ENCODE data around the gene DDX10.

The DDX10 gene

DNA sequence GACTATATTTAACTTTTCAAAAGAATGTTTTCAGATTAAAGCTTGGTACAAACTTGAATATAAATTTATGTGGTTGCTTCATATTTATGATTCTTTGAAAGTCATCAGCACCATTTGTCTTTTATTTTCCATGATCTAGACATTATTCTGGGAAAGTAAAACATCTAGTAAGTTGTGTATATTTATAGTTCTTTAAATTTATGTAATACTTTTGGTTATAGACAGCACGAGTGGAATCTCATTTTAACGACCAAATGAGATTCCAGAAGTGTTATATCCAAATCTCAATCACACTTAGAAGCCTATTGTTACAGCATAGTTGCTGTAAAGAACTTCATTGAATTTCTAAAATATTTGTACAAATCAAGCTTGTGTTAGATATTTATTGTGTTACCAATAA, 212.3 kb downstream of the DDX10 start:
- no peak for FAIRE-seq

DNA sequence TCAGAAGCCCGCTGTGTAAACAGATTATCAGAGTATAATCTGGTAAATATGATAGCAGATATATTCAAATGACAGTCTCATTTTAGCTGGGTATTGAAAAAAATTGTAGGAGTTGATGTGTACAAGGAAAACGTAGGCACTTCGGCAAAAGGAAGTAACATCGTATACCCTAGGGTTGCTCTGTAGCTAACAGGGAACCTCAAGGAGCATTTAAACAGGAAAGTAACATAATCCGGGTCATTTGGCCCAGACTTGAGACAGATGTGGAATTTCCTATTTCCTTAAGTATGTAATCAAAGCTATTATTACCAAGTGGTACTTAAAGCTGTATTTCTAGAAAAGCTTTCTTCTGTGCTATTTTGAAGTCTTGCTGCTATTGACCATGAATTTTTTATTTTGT, 215.6 kb downstream of the DDX10 start:
- no peak for FAIRE-seq

DNA sequence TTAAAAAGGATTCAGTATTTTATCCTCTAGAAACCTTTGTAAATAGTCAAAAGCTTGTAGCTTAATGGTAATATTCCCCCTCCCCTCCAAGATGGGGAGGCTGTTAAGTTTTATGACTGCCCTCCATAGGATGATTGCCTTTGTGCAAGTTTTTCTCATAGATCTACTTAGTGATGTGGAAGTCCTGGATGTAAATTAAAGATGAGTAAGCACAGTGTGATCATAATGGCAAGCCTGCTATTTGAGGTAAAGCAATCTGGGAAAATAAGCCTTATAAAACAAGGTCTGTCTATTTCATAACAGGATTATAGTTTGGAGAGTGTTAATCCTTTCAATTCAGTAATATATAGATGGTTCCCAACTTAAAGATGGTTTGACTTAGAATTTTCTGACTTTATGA, 216.3 kb downstream of the DDX10 start:
- FAIRE-seq = no peak

DNA sequence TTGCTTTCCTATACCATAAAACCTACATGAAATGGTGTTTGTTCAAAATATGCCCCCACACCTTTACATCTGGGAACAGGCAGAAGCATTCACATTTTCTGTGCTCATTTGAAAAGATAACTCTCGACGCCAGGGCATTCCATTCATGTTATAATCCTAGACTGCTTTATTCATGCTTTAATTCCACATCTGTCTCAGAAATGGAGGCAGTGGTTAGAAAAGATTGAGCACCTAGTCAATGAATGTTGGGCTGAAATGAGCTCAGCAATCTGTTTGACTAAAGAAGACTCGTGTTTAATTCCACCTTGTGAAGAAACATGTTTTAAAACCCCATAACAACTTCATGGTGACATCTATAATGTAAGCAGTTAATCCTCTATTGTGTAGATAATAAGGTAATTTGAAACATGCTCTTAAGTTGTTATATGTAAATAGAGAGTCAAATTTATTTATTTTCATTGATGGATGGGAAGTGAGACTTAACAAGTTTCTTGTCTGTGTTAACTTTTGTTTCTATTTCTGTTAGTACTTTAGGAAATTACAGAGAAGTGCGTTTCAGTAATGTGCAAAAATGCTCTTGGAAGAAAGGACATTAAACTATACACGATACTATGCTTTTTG, 217.5 kb downstream of the DDX10 start:
- no peak for FAIRE-seq

GRCh38 chr11:108886005-108886659, 221.3 kb downstream of the DDX10 start:
- no peak for FAIRE-seq

GRCh38 chr11:108886660-108887009, 221.8 kb downstream of the DDX10 start:
- FAIRE-seq = no peak

DNA sequence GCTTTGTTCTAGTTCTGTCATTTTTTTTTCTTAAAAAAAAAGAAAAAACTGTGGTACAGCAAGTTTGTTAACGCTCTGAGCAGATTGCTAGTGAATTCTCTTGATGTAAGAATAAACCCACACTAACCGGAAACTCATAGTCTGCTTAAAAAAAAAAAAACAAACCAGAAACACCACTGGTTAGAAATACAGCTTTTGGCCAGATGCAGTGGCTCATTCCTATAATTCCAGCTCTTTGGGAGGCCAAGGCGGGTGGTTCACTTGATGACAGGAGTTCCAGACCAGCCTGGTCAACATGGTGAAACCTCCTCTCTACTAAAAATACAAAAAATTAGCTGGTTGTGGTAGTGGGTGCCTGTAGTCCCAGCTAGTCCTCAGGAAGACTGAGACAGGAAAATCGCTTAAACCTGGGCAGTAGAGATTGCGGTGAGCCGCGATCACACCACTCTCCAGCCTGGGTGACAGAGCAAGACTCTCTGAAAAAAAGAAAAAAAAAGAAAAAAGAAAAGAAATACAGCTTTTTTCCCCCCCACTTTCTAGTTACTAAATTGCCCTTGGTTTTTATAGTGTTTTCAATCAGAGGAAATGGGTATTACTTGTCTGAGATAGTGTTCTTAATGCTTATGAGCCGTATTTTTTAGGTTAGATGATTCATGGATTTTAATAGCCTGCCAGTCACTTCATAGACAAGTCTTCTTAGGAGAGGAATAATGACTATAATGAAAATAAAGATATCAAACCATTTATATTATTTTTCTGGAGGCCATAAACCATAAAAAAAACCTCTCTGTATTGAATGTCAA, 222.8 kb downstream of the DDX10 start:
- no peak for FAIRE-seq

DNA sequence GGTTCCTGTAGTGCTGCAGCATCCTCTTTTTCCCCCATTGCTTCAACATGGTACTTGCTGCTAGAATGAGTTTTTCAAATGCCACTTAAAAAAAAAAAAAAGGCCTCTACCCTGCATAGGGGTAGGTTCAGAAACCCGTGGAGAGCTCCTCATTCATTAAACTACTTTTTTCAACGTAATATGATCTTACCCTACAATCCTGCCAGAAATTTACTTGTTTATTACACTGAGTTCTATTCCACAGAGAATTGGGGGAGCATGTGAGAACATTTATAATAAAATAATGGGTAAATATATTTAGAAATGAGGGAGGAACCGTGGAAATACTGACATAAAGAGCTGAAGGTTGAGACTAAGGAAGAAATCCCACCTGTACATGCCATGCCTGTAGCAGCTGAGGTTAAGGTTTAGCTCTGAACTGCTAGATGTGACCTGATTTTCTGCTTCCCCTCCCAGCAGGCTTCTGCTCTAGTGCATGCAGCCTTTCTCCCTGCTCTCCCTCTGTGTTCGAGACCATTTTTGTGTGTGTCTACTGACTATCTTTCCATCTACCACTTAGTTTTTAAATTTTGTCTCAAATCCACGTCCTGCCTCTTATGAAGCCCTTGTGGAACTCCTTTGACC, 225.7 kb downstream of the DDX10 start:
- no peak for FAIRE-seq

GRCh38 chr11:108891143-108891542, 226.3 kb downstream of the DDX10 start:
- no peak for FAIRE-seq

DNA sequence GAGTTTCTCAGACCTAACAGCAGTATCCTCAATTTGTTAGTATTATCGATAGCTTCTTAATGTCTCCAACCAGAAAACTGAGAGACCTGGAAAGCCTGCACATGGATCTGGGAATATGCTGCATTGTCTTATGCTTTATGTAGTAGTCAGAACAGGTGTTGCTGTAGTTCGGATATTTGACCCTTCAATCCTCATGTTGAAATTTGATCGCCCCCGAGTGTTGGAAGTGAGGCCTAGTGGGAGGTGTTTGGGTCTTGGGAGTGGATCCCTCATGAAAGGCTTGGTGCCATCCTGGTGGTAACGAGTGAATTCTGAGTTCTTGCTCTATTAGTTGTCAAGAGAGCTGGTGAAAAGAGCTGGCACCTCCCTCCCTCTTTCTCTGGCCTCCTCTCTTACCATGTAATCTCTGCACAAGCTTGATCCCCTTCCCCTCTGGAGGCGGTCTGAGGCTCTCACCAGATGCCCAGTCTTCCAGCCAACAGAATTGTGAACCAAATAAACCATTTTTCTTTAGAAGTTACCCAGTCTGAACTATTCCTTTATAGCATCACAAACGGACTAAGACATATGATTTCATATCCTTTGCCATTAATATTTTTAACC, 227.1 kb downstream of the DDX10 start:
- no peak for FAIRE-seq

DNA sequence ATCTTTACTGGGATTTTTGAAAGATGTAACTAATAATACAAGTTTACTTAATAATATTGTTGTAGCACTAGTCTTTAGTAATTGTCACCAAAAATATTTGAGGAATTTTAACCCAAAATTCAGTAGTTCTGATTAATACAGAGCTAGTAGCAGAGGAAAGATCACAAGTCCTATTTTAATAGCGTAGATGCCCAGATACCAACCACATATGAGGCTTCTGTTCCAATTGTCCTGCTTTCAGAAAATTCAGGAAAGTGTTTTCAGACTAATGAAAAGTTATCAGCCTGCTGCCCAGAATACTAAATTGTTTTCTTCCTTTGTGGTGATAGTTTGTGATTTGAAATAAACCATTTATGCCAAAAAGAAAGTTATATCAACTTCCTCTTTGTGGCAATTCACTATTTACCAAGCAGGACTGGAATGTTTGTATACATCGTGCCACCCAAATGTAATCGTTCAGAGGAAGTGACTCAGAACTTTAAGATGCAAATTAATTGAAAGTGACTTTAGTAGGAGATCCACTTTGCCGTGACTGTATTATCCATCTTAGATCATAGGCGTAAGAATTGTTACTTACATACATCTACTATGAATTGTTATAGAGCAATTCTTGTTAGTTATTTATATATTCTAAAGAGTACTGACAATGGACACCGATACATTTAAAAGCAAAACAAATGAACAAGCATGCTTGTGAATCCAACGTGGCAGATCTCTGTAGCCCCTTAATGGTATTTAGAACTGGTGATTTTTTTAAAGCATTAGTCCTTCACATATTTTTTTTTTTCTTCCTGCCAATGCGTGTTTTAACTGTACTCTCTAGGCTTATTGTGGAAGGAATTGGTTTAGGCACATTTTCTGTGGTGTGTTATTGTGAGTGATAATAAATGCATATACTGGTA, 231.0 kb downstream of the DDX10 start:
- FAIRE-seq = no peak

DNA sequence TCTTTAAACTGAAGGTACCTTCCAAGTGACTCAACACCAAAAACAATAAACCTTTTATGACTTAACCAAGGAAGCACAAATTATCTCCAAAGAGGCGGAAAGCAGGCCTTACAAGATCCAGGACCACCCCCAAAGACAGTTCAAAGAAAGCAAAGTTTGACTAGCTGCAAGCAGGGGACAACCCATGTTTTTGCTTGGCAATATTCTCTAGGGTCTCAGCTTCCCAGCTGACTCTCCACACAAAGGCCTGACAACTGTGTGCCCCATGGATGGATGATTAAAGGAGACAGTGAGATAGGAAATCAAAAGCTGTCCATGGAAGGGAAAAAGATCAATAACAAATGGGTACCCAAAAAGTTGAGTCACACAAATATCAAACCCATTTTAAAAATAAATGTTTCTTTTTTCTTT, 232.2 kb downstream of the DDX10 start:
- no peak for FAIRE-seq

- FAIRE-seq = no peak
Measured at GRCh38 chr11:108897916-108898315, 233.0 kb downstream of the DDX10 start.

DNA sequence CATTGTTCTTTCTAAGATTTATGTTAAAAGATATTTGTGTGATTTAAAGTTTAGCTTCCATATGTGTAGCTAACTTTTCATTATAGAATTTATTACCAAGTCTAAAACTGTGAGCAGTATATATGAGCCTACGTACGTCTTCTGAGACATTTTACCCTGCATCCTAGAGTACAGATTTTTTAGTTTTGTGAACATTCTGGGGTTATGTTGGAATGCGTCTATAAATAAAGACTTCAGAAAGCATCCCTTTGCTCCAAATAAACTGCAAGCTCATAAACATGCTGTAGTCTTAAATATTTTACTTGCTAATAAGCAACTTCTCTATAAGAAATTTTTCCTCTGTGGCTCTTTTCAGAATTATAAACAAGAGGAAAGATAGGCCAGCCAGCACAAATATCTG, 236.5 kb downstream of the DDX10 start:
- FAIRE-seq = no peak

DNA sequence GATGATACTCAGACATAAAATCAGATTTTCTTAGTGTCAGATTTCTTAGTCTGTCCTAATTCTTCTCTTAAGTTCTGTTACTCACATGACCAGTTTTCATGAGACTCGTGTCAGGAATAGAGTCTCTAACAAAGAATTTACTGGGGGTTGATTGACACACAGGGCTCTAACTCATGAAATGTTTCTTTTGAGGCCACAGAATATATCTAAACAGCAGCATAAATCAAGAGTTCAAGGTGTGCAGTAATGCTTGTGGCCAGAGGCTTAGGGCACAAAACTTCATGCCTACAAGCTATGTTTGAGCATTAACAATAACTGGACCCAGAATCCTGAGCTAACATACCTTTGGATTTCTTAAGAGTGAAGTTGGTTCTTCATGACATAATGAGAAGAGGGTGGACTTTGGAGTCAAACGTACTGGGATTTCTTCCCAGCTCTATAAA, 237.2 kb downstream of the DDX10 start:
- no peak for FAIRE-seq

DNA sequence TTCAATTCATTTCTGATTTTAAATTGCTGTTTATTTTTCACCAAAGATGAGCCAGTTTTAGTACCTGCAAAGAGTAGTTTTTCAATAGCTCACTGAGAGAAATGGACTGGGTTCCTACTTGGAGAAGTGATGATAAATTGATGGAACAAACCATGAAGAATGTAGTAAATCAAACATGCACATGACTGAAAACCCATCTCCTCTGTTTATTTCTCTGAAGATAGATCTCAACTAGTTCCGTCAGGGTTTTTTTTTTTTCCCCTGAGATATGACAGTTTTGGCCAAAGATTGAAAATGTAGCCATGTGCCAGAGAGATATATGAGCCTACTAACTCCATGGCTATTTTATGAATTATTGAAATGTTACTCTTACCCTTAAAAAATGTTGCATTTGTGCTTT, 239.6 kb downstream of the DDX10 start:
- no peak for FAIRE-seq

- FAIRE-seq = no peak
Measured at GRCh38 chr11:108906329-108906728, 241.5 kb downstream of the DDX10 start.

- FAIRE-seq = no peak
Measured at GRCh38 chr11:108906826-108907225, 242.0 kb downstream of the DDX10 start.

GRCh38 chr11:108909041-108909440, 244.2 kb downstream of the DDX10 start:
- FAIRE-seq = no peak

GRCh38 chr11:108909921-108910320, 245.1 kb downstream of the DDX10 start:
- FAIRE-seq = no peak

GRCh38 chr11:108912581-108912980, 247.7 kb downstream of the DDX10 start:
- FAIRE-seq = no peak

DNA sequence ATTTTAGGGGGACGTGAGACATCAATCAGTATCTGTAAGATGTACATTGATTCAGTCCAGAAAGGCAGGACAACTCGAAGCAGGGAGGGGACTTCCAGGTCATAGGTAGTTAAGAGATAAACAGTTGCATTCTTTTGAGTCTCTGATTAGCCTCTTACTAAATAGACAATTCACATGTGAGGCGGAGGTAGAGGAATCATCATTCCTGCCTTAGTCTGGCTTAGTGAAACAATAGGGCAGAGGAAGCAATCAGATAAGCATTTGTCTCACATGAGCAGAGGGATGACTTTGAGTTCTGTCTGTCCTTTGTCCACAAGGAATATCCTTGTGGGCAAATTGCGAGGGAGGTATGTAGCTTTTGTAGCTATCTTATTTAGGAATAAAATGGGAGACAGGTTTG, 248.3 kb downstream of the DDX10 start:
- no peak for FAIRE-seq
